ENCODE results near the gene HS6ST1.

Gene HS6ST1

GRCh38 chr2:128365217-128365905 is 46.7 kb upstream of the HS6ST1 start:
- Histone ChIP-seq H3K4me3 (ENCODE audit: insufficient read depth in 1 of 2, low read depth in 1 of 2, low read length in 2 of 2) (no peak overlapping the region), H2BK12ac (ENCODE audit: low read length in 2 of 2) (peak overlapping the region in 1 of 2 experiments; percentile 69), H3K4ac (ENCODE audit: low read depth in 1 of 2, low read length in 2 of 2) (peak overlapping the region; percentile 17 to 51), H2AFZ (ENCODE audit: low read depth, low read length) (no peak overlapping the region), H2AK5ac (ENCODE audit: low read length, severe bottlenecking) (peak overlapping the region; percentile 58), H3K36me3 (ENCODE audit: control insufficient read depth in 1 of 2, insufficient read depth in 2 of 2, low read depth in 1 of 2, low read length in 2 of 2) (no peaks in the 10 kb centered on the region), H3K9ac (ENCODE audit: low read length) (no peak overlapping the region), H4K8ac (ENCODE audit: low read length) (no peak overlapping the region), H3K27me3 (ENCODE audit: control insufficient read depth in 1 of 2, insufficient read depth in 1 of 2, low read length in 2 of 2) (no peaks in the 10 kb centered on the region), H3K79me1 (replicated peaks; ENCODE audit: low read length, poor library complexity, severe bottlenecking) (no peaks in the 10 kb centered on the region), H3K27ac (ENCODE audit: low read length, poor library complexity, severe bottlenecking) (no peak overlapping the region), H3K14ac (ENCODE audit: low read length in 2 of 2) (no peak overlapping the region), H2BK15ac (ENCODE audit: low read depth, poor library complexity, severe bottlenecking) (peak overlapping the region; percentile 15), H2BK5ac (ENCODE audit: low read depth, low read length, poor library complexity, severe bottlenecking) (peak overlapping the region; percentile 1), H3K18ac (ENCODE audit: low read depth in 1 of 2, low read length in 2 of 2) (peak overlapping the region in 1 of 2 experiments; percentile 18), H3K23ac (ENCODE audit: low read length in 2 of 2) (no peak overlapping the region), H4K91ac (ENCODE audit: low read length) (peak overlapping the region; percentile 62), H3K4me1 (ENCODE audit: control insufficient read depth, insufficient read depth, low read depth, low read length) (peaks cover 54% of the 10 kb centered on the region), H3K9me3 (ENCODE audit: control insufficient read depth, low read length) (no peaks in the 10 kb centered on the region), H2BK120ac (ENCODE audit: low read depth, low read length) (no peak overlapping the region), H3K4me2 (ENCODE audit: low read length, poor library complexity, severe bottlenecking) (no peak overlapping the region)
- DNase-seq: no peak
- 91% methylated on average over 12 of the region's 12 CpGs for WGBS

GRCh38 chr2:128364441-128364911 is 45.8 kb upstream of the HS6ST1 start:
- Histone ChIP-seq H3K27me3 (ENCODE audit: control insufficient read depth in 1 of 2, insufficient read depth in 1 of 2, low read length in 2 of 2) (no peaks in the 10 kb centered on the region), H4K8ac (ENCODE audit: low read length) (no peak overlapping the region)

GRCh38 chr2:128363934-128364361 is 45.3 kb upstream of the HS6ST1 start:
- Histone ChIP-seq H3K79me1 (replicated peaks; ENCODE audit: low read length, poor library complexity, severe bottlenecking) (no peaks in the 10 kb centered on the region), H3K4me1 (ENCODE audit: control insufficient read depth, insufficient read depth, low read depth, low read length) (peaks cover 44% of the 10 kb centered on the region), H3K9me3 (ENCODE audit: control insufficient read depth, low read length) (no peaks in the 10 kb centered on the region), H2BK120ac (ENCODE audit: low read depth, low read length) (peak overlapping the region; percentile 88), H3K27ac (ENCODE audit: low read length, poor library complexity, severe bottlenecking) (no peak overlapping the region), H3K9ac (ENCODE audit: low read length) (no peak overlapping the region), H4K91ac (ENCODE audit: low read length) (peak overlapping the region; percentile 90), H3K14ac (ENCODE audit: low read length in 2 of 2) (peak overlapping the region in 1 of 2 experiments; percentile 88), H3K18ac (ENCODE audit: low read depth in 1 of 2, low read length in 2 of 2) (peak overlapping the region in 1 of 2 experiments; percentile 71), H3K36me3 (ENCODE audit: control insufficient read depth in 1 of 2, insufficient read depth in 2 of 2, low read depth in 1 of 2, low read length in 2 of 2) (no peaks in the 10 kb centered on the region), H2AFZ (ENCODE audit: low read depth, low read length) (no peak overlapping the region), H2BK12ac (ENCODE audit: low read length in 2 of 2) (peak overlapping the region; percentile 88 to 96), H3K4me3 (ENCODE audit: insufficient read depth in 1 of 2, low read depth in 1 of 2, low read length in 2 of 2) (no peak overlapping the region), H2AK5ac (ENCODE audit: low read length, severe bottlenecking) (peak overlapping the region; percentile 53), H2BK5ac (ENCODE audit: low read depth, low read length, poor library complexity, severe bottlenecking) (no peak overlapping the region), H3K4me2 (ENCODE audit: low read length, poor library complexity, severe bottlenecking) (no peak overlapping the region), H3K4ac (ENCODE audit: low read depth in 1 of 2, low read length in 2 of 2) (peak overlapping the region in 1 of 2 experiments; percentile 79), H3K27me3 (ENCODE audit: control insufficient read depth in 1 of 2, insufficient read depth in 1 of 2, low read length in 2 of 2) (no peaks in the 10 kb centered on the region), H2BK15ac (ENCODE audit: low read depth, poor library complexity, severe bottlenecking) (peak overlapping the region; percentile 17), H3K23ac (ENCODE audit: low read length in 2 of 2) (no peak overlapping the region), H4K8ac (ENCODE audit: low read length) (peak overlapping the region; percentile 79)
- 79% methylated on average over 11 of the region's 11 CpGs for WGBS
- DNase-seq: no peak

More at GRCh38 chr2:128364441-128364911, 45.8 kb upstream of the HS6ST1 start:
- peak overlapping the region in 1 of 2 experiments; percentile 1 for H3K14ac ChIP-seq (ENCODE audit: low read length in 2 of 2)
- DNase-seq: no peak
- no peaks in the 10 kb centered on the region for H3K79me1 ChIP-seq (replicated peaks; ENCODE audit: low read length, poor library complexity, severe bottlenecking)
- H3K27ac ChIP-seq (ENCODE audit: low read length, poor library complexity, severe bottlenecking): no peak overlapping the region
- no peak overlapping the region for H2BK5ac ChIP-seq (ENCODE audit: low read depth, low read length, poor library complexity, severe bottlenecking)
- H3K4ac ChIP-seq (ENCODE audit: low read depth in 1 of 2, low read length in 2 of 2): peak overlapping the region in 1 of 2 experiments; percentile 20
- H3K4me1 ChIP-seq (ENCODE audit: control insufficient read depth, insufficient read depth, low read depth, low read length): peaks cover 46% of the 10 kb centered on the region
- no peak overlapping the region for H2BK120ac ChIP-seq (ENCODE audit: low read depth, low read length)
- H3K9me3 ChIP-seq (ENCODE audit: control insufficient read depth, low read length): no peaks in the 10 kb centered on the region
- H3K4me2 ChIP-seq (ENCODE audit: low read length, poor library complexity, severe bottlenecking): no peak overlapping the region
- H3K36me3 ChIP-seq (ENCODE audit: control insufficient read depth in 1 of 2, insufficient read depth in 2 of 2, low read depth in 1 of 2, low read length in 2 of 2): no peaks in the 10 kb centered on the region
- peak overlapping the region; percentile 53 for H2AK5ac ChIP-seq (ENCODE audit: low read length, severe bottlenecking)
- WGBS: over 99% methylated on average over 8 of the region's 8 CpGs
- H4K91ac ChIP-seq (ENCODE audit: low read length): peak overlapping the region; percentile 19
- peak overlapping the region in 1 of 2 experiments; percentile 17 for H3K23ac ChIP-seq (ENCODE audit: low read length in 2 of 2)
- peak overlapping the region; percentile 16 to 40 for H3K18ac ChIP-seq (ENCODE audit: low read depth in 1 of 2, low read length in 2 of 2)
- no peak overlapping the region for H3K9ac ChIP-seq (ENCODE audit: low read length)
- no peak overlapping the region for H3K4me3 ChIP-seq (ENCODE audit: insufficient read depth in 1 of 2, low read depth in 1 of 2, low read length in 2 of 2)
- H2BK15ac ChIP-seq (ENCODE audit: low read depth, poor library complexity, severe bottlenecking): peak overlapping the region; percentile 15
- H2BK12ac ChIP-seq (ENCODE audit: low read length in 2 of 2): peak overlapping the region; percentile 35 to 40
- H2AFZ ChIP-seq (ENCODE audit: low read depth, low read length): no peak overlapping the region

- Histone ChIP-seq H3K9ac (ENCODE audit: low read length) (no peak overlapping the region), H3K4me3 (ENCODE audit: insufficient read depth in 1 of 2, low read depth in 1 of 2, low read length in 2 of 2) (no peak overlapping the region), H3K4me1 (ENCODE audit: control insufficient read depth, insufficient read depth, low read depth, low read length) (peaks cover 43% of the 10 kb centered on the region), H2AFZ (ENCODE audit: low read depth, low read length) (no peak overlapping the region), H3K79me1 (replicated peaks; ENCODE audit: low read length, poor library complexity, severe bottlenecking) (no peaks in the 10 kb centered on the region), H3K27me3 (ENCODE audit: control insufficient read depth in 1 of 2, insufficient read depth in 1 of 2, low read length in 2 of 2) (no peaks in the 10 kb centered on the region), H3K14ac (ENCODE audit: low read length in 2 of 2) (no peak overlapping the region), H2BK120ac (ENCODE audit: low read depth, low read length) (peak overlapping the region; percentile 69), H3K27ac (ENCODE audit: low read length, poor library complexity, severe bottlenecking) (peak overlapping the region; percentile 73), H4K8ac (ENCODE audit: low read length) (peak overlapping the region; percentile 92), H3K4ac (ENCODE audit: low read depth in 1 of 2, low read length in 2 of 2) (no peak overlapping the region), H3K4me2 (ENCODE audit: low read length, poor library complexity, severe bottlenecking) (no peak overlapping the region), H3K23ac (ENCODE audit: low read length in 2 of 2) (no peak overlapping the region), H2BK5ac (ENCODE audit: low read depth, low read length, poor library complexity, severe bottlenecking) (peak overlapping the region; percentile 36), H2BK15ac (ENCODE audit: low read depth, poor library complexity, severe bottlenecking) (peak overlapping the region; percentile 38), H2BK12ac (ENCODE audit: low read length in 2 of 2) (no peak overlapping the region), H2AK5ac (ENCODE audit: low read length, severe bottlenecking) (no peak overlapping the region), H3K18ac (ENCODE audit: low read depth in 1 of 2, low read length in 2 of 2) (no peak overlapping the region), H3K9me3 (ENCODE audit: control insufficient read depth, low read length) (no peaks in the 10 kb centered on the region), H3K36me3 (ENCODE audit: control insufficient read depth in 1 of 2, insufficient read depth in 2 of 2, low read depth in 1 of 2, low read length in 2 of 2) (no peaks in the 10 kb centered on the region), H4K91ac (ENCODE audit: low read length) (no peak overlapping the region)
- DNase-seq: peak; percentile 79
- 2% methylated on average over 6 of the region's 6 CpGs for WGBS
These were observed 44.2 kb upstream of the HS6ST1 start for GRCh38 chr2:128362889-128363228.
